HUES48 (cell line): ENCODE data around the gene TBC1D2B.
"Not testable (repeated sequence)": the region's sequence is repeated elsewhere in the genome, so short reads cannot be mapped to it uniquely, and the experiment has no call there.

Experiments used
- H3K27ac ChIP-seq: one replicate; pipeline ENCODE4 v1.7.0; 2013; ENCODE audit warnings: low read depth, low read length, inconsistent platforms
- H3K27me3 ChIP-seq: 2 replicates; pipeline ENCODE4 v1.6.1; 2013; ENCODE audit warnings: mild to moderate bottlenecking, low read length; ENCODE audit not compliant: control insufficient read depth, insufficient read depth
- H3K36me3 ChIP-seq: 2 replicates; pipeline ENCODE4 v1.6.1; 2013; ENCODE audit warnings: low read length; ENCODE audit not compliant: control insufficient read depth, insufficient read depth
- H3K4me1 ChIP-seq: 2 replicates; pipeline ENCODE4 v1.6.1; 2013; ENCODE audit warnings: mild to moderate bottlenecking, low read length; ENCODE audit not compliant: control insufficient read depth, insufficient read depth
- H3K4me3 ChIP-seq: 2 replicates; pipeline ENCODE4 v1.5.1; 2013; ENCODE audit warnings: mild to moderate bottlenecking, low read depth, low read length
- H3K9ac ChIP-seq: 2 replicates; pipeline ENCODE4 v1.6.1; 2013; ENCODE audit warnings: mild to moderate bottlenecking, low read depth, low read length, moderate library complexity
- H3K9me3 ChIP-seq: 2 replicates; pipeline ENCODE4 v1.6.1; 2013; ENCODE audit warnings: low read length; ENCODE audit not compliant: control insufficient read depth, insufficient read depth

Gene TBC1D2B

DNA sequence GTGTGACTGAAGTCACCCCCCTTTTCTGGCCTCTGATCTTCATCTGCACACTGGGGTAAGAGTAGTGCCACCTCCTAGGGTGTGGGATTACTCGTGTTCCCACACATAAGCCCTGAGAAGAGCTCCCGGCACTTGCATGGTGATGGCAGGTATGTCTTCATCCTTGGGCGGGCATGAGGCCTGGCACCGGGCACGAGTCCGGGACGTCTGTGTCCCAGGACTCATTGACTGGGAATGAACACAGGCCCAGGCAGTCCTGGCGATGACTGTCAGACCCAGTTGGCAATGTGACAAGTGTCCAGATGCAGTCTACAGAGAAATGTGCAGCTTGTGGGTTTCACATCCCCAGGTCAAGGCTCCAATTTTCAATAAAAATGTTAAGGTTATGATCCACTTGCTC lies 78.9 kb downstream of the TBC1D2B start:
- Histone ChIP-seq H3K4me1 (peaks cover 3% of the 10 kb centered on the region; the same call in 1 of the 2 replicates), H3K9me3 (no peaks in the 10 kb centered on the region), H3K27ac (no peak overlapping the region), H3K4me3 (no peak overlapping the region), H3K9ac (no peak overlapping the region), H3K36me3 (peaks cover 20% of the 10 kb centered on the region), H3K27me3 (no peaks in the 10 kb centered on the region)

- not testable (repeated sequence) for H3K9me3 ChIP-seq, H3K27me3 ChIP-seq, H3K9ac ChIP-seq, H3K4me3 ChIP-seq, H3K4me1 ChIP-seq, H3K27ac ChIP-seq
- peaks cover 15% of the 10 kb centered on the region for H3K36me3 ChIP-seq
Observed at GRCh38 chr15:77997761-77998554, 79.6 kb downstream of the TBC1D2B start.

- not testable (repeated sequence) for H3K4me1 ChIP-seq, H3K27me3 ChIP-seq, H3K27ac ChIP-seq, H3K9ac ChIP-seq, H3K36me3 ChIP-seq, H3K4me3 ChIP-seq, H3K9me3 ChIP-seq
Observed at GRCh38 chr15:77997221-77997620, 80.3 kb downstream of the TBC1D2B start.

DNA sequence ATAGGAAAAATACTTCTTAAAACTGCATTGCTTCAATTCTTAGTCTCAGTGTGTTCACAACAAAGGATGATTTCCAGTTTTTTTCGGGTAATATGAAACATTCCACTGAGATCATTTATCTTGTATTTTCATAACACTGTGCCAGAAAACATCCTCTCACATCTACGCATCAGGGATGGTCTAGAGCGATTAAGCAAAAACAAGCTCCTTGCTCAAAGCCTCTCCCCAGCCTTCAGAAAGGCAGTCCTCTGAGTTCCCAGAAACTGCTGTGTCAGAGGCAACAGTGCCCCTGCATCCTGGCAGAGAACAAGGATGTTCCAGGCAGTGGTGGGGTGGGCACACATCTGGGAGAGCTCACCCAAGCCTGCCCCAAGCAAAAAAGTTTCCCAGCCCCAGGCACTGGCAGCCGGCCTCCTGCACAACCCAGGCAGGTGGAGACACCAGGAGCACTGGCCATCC lies 80.8 kb downstream of the TBC1D2B start:
- not testable (repeated sequence) for H3K9ac ChIP-seq, H3K27ac ChIP-seq, H3K36me3 ChIP-seq, H3K27me3 ChIP-seq, H3K9me3 ChIP-seq, H3K4me1 ChIP-seq, H3K4me3 ChIP-seq

GRCh38 chr15:77996226-77996625 lies 81.3 kb downstream of the TBC1D2B start:
- H3K4me1 ChIP-seq, H3K36me3 ChIP-seq, H3K27me3 ChIP-seq: not testable (repeated sequence)

GRCh38 chr15:77995537-77995918 lies 82.0 kb downstream of the TBC1D2B start:
- not testable (repeated sequence) for H3K27ac ChIP-seq, H3K4me3 ChIP-seq, H3K4me1 ChIP-seq, H3K27me3 ChIP-seq, H3K36me3 ChIP-seq, H3K9me3 ChIP-seq, H3K9ac ChIP-seq

More at GRCh38 chr15:77996226-77996625, 81.3 kb downstream of the TBC1D2B start:
- H3K9me3 ChIP-seq, H3K4me3 ChIP-seq, H3K9ac ChIP-seq, H3K27ac ChIP-seq: not testable (repeated sequence)

DNA sequence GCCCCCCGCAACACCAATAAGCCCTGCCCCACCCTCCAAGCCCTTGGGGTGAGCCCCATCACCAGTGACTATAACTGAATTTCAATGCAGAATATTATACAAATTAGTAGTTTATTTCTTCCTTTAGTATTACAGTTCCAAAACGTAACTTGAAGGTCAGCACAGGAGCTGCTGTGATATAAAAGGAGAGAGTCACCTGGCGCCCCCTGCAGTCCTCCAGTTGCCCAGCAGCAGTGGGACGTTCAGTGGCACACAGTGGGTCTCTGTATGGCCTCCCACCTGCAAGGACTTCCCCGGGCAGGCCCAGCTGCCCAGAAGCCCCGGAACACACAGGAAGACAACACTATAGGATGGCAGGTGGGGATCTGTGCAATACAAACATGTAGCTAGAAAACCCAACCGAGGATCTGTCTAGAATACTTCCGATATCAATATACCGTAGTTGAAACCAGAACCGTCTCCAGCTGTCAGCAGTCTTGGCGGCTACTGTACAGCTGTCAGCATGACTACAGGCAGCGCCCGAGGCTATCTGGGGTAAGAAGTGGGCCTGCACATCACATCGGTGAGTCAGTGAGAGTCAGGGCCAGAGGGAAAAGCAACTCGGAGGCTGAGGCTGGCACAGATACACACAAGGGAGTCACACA lies 82.5 kb downstream of the TBC1D2B start:
- not testable (repeated sequence) for H3K27ac ChIP-seq, H3K9me3 ChIP-seq, H3K36me3 ChIP-seq, H3K4me3 ChIP-seq, H3K9ac ChIP-seq, H3K27me3 ChIP-seq, H3K4me1 ChIP-seq

- not testable (repeated sequence) for H3K4me3 ChIP-seq, H3K36me3 ChIP-seq, H3K9ac ChIP-seq, H3K4me1 ChIP-seq, H3K9me3 ChIP-seq, H3K27ac ChIP-seq, H3K27me3 ChIP-seq
Observed at GRCh38 chr15:77993970-77994693, 83.4 kb downstream of the TBC1D2B start.

- no peak overlapping the region for H3K4me3 ChIP-seq
- 0 out of 2 replicates have a peak, but pooled peaks cover 7% of the 10 kb centered on the region for H3K4me1 ChIP-seq
- H3K9me3 ChIP-seq: no peaks in the 10 kb centered on the region
- H3K36me3 ChIP-seq: peaks cover 2% of the 10 kb centered on the region; the same call in 1 of the 2 replicates
- H3K27me3 ChIP-seq: no peaks in the 10 kb centered on the region
- H3K9ac ChIP-seq: no peak overlapping the region
- no peak overlapping the region for H3K27ac ChIP-seq
Observed at GRCh38 chr15:77993374-77993911, 84.1 kb downstream of the TBC1D2B start.

DNA sequence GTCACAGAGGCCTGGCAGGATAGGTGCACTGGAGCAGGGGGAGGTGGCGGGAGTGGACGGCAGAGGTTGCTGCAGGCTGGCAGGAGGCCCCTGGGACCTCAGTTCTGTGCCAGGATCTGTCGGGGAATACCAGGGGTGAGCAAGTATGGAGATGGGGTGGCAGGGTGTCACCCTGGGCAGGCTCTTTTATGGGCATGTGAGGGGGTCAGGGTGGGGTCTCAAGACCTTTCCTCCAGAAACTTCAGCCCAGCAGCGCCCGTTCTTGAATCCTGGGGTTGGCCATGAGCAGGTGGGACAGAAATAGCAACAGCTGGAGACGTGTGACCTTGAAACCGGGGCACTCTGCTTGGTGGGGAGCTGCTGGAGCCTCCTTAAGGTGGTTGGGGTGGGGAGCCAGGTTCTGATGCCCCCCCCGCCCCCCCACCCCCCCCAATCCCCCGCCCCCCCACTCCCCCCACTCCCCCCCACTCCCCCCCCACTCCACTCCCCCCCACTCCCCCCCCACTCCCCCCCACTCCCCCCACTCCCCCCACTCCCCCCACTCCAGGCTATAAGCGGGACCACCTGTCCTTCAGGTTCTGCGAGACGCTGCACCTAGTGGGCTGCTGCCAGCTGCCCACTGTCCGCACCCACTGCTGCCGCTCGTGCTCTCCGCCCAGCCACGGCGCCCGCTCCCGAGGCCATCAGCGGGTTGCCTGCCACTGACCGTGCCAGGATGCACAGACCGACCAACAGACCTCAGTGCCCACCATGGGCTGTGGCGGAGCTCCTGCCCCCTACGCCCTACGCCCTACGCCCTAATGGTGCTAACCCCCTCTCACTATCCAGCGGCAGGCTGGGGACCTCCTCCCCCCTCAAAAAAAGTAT lies 84.9 kb downstream of the TBC1D2B start:
- Histone ChIP-seq H3K4me3 (no peak overlapping the region), H3K36me3 (no peaks in the 10 kb centered on the region), H3K27me3 (no peaks in the 10 kb centered on the region), H3K9me3 (no peaks in the 10 kb centered on the region), H3K9ac (no peak overlapping the region), H3K27ac (no peak overlapping the region), H3K4me1 (0 out of 2 replicates have a peak, but pooled peaks cover 7% of the 10 kb centered on the region)
